ENCODE results near the gene NFATC4.
"Not testable (repeated sequence)": the region's sequence is repeated elsewhere in the genome, so short reads cannot be mapped to it uniquely, and the experiment has no call there.

DNA sequence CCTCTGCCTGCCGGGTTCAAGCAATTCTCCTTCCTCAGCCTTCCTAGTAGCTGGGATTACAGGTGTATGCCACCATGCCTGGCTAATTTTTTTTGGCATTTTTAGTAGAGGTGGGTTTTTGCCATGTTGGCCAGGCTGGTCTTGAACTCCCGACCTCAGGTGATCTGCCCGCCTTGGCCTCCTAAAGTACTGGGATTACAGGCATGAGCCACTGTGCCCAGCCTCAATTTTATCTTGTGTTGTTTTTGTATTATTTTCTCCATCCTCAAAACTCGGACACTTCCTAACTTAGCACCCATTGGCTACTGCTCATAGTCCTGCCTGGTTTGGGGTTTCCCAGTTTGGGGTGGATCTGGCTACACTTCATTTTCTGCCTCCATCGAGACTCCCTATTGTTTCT, 19.6 kb downstream of the NFATC4 start:
- TF ChIP-seq, protein P1, sequence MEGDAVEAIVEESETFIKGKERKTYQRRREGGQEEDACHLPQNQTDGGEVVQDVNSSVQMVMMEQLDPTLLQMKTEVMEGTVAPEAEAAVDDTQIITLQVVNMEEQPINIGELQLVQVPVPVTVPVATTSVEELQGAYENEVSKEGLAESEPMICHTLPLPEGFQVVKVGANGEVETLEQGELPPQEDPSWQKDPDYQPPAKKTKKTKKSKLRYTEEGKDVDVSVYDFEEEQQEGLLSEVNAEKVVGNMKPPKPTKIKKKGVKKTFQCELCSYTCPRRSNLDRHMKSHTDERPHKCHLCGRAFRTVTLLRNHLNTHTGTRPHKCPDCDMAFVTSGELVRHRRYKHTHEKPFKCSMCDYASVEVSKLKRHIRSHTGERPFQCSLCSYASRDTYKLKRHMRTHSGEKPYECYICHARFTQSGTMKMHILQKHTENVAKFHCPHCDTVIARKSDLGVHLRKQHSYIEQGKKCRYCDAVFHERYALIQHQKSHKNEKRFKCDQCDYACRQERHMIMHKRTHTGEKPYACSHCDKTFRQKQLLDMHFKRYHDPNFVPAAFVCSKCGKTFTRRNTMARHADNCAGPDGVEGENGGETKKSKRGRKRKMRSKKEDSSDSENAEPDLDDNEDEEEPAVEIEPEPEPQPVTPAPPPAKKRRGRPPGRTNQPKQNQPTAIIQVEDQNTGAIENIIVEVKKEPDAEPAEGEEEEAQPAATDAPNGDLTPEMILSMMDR (IDR thresholded peaks at IDR 0.05): not testable (repeated sequence)
- TF ChIP-seq ZNF232 (CRISPR knock-in tag; IDR thresholded peaks at IDR 0.05); ZNF416 (CRISPR knock-in tag; IDR thresholded peaks at IDR 0.05); MXD4 (CRISPR knock-in tag; IDR thresholded peaks at IDR 0.05; ENCODE audit: borderline replicate concordance); ATF1 (CRISPR knock-in tag; IDR thresholded peaks at IDR 0.05); SP1 (CRISPR knock-in tag; conservative IDR thresholded peaks at IDR 0.05); NR1H2 (CRISPR knock-in tag; IDR thresholded peaks at IDR 0.05); SMAD4 (CRISPR knock-in tag; IDR thresholded peaks at IDR 0.05): not testable (repeated sequence)
- TF ChIP-seq, protein P2, sequence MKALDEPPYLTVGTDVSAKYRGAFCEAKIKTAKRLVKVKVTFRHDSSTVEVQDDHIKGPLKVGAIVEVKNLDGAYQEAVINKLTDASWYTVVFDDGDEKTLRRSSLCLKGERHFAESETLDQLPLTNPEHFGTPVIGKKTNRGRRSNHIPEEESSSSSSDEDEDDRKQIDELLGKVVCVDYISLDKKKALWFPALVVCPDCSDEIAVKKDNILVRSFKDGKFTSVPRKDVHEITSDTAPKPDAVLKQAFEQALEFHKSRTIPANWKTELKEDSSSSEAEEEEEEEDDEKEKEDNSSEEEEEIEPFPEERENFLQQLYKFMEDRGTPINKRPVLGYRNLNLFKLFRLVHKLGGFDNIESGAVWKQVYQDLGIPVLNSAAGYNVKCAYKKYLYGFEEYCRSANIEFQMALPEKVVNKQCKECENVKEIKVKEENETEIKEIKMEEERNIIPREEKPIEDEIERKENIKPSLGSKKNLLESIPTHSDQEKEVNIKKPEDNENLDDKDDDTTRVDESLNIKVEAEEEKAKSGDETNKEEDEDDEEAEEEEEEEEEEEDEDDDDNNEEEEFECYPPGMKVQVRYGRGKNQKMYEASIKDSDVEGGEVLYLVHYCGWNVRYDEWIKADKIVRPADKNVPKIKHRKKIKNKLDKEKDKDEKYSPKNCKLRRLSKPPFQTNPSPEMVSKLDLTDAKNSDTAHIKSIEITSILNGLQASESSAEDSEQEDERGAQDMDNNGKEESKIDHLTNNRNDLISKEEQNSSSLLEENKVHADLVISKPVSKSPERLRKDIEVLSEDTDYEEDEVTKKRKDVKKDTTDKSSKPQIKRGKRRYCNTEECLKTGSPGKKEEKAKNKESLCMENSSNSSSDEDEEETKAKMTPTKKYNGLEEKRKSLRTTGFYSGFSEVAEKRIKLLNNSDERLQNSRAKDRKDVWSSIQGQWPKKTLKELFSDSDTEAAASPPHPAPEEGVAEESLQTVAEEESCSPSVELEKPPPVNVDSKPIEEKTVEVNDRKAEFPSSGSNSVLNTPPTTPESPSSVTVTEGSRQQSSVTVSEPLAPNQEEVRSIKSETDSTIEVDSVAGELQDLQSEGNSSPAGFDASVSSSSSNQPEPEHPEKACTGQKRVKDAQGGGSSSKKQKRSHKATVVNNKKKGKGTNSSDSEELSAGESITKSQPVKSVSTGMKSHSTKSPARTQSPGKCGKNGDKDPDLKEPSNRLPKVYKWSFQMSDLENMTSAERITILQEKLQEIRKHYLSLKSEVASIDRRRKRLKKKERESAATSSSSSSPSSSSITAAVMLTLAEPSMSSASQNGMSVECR (CRISPR knock-in tag; IDR thresholded peaks at IDR 0.05; ENCODE audit: borderline replicate concordance): not testable (repeated sequence)
- TF ChIP-seq, protein P3, sequence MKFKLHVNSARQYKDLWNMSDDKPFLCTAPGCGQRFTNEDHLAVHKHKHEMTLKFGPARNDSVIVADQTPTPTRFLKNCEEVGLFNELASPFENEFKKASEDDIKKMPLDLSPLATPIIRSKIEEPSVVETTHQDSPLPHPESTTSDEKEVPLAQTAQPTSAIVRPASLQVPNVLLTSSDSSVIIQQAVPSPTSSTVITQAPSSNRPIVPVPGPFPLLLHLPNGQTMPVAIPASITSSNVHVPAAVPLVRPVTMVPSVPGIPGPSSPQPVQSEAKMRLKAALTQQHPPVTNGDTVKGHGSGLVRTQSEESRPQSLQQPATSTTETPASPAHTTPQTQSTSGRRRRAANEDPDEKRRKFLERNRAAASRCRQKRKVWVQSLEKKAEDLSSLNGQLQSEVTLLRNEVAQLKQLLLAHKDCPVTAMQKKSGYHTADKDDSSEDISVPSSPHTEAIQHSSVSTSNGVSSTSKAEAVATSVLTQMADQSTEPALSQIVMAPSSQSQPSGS (CRISPR knock-in tag; IDR thresholded peaks at IDR 0.05; ENCODE audit: borderline replicate concordance, low read depth): not testable (repeated sequence)
- TF ChIP-seq, protein P4, sequence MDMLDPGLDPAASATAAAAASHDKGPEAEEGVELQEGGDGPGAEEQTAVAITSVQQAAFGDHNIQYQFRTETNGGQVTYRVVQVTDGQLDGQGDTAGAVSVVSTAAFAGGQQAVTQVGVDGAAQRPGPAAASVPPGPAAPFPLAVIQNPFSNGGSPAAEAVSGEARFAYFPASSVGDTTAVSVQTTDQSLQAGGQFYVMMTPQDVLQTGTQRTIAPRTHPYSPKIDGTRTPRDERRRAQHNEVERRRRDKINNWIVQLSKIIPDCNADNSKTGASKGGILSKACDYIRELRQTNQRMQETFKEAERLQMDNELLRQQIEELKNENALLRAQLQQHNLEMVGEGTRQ (CRISPR knock-in tag; IDR thresholded peaks at IDR 0.05): not testable (repeated sequence)
- TF ChIP-seq, protein P5, sequence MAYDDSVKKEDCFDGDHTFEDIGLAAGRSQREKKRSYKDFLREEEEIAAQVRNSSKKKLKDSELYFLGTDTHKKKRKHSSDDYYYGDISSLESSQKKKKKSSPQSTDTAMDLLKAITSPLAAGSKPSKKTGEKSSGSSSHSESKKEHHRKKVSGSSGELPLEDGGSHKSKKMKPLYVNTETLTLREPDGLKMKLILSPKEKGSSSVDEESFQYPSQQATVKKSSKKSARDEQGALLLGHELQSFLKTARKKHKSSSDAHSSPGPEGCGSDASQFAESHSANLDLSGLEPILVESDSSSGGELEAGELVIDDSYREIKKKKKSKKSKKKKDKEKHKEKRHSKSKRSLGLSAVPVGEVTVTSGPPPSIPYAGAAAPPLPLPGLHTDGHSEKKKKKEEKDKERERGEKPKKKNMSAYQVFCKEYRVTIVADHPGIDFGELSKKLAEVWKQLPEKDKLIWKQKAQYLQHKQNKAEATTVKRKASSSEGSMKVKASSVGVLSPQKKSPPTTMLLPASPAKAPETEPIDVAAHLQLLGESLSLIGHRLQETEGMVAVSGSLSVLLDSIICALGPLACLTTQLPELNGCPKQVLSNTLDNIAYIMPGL (CRISPR knock-in tag; IDR thresholded peaks at IDR 0.05): not testable (repeated sequence)
- TF ChIP-seq, protein P6, sequence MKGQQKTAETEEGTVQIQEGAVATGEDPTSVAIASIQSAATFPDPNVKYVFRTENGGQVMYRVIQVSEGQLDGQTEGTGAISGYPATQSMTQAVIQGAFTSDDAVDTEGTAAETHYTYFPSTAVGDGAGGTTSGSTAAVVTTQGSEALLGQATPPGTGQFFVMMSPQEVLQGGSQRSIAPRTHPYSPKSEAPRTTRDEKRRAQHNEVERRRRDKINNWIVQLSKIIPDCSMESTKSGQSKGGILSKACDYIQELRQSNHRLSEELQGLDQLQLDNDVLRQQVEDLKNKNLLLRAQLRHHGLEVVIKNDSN (CRISPR knock-in tag; IDR thresholded peaks at IDR 0.05): not testable (repeated sequence)
